ENCODE measurements around the gene R3HCC1L.

- TF ChIP-seq CTCF (IDR thresholded peaks at IDR 0.05) (no peak), POLR2A (IDR thresholded peaks at IDR 0.05) (no peak)
Observed at GRCh38 chr10:98274562-98274961, 140.1 kb downstream of the R3HCC1L start.

All from Peyer's patch (tissue), 4 donors.